ENCODE data around the gene CCL3. TPM values are rescaled to one million over a fixed set of nuclear protein-coding genes. Genes with fewer than 3 reads are reported as not detected.

The CCL3 gene
- total RNA-seq, 1 experiment from 2014 or later: not detected

- CTCF ChIA-PET: interaction anchor here (0.7 to 3.8 kb wide), 12 partner anchors 10 to 411 kb away, joined by 3 to 40 read pairs (median 8); partner anchors contain the start of genes CCL15 and CCL16
- TF ChIP-seq CTCF (IDR thresholded peaks at IDR 0.05; ENCODE audit: unreplicated experiment): peak; percentile 77
- peak; percentile 76 for DNase-seq
- Mint-ChIP-seq H3K27me3 (ENCODE audit: unreplicated experiment) (peaks cover 64% of the 10 kb centered on the region), H3K27ac (ENCODE audit: unreplicated experiment) (no peak overlapping the region), H3K4me3 (ENCODE audit: low read depth, unreplicated experiment) (no peak overlapping the region), H3K9me3 (ENCODE audit: low read depth, unreplicated experiment) (no peaks in the 10 kb centered on the region), H3K36me3 (ENCODE audit: insufficient read depth, unreplicated experiment) (no peaks in the 10 kb centered on the region), H3K4me1 (ENCODE audit: low read depth, unreplicated experiment) (no peaks in the 10 kb centered on the region)
- no TSS peak for BruUV-seq (replicated peaks)
- intact Hi-C loops (cut with micrococcal nuclease; ENCODE audit: unreplicated experiment): no loop called here
These were observed 17.4 kb downstream of the CCL3 start for GRCh38 chr17:36072431-36073121.

DNA sequence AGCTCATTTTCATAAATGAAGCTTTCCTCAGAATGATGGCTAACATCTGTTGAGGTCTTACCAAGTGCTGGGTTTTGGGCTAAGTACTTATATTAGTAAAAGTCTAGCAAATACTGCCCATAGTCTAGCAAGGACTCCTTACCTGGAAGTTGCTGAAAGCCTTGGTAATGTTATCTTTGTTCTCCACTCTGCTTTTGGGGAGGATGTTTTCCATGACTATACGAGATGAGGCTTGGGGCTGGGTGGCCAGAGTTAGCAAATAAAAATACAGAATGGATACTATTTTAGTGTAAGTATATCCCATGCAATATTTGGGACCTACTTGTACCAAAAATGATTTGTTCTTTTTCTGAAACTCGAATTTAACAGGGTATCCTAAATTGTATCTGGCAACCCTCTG is 18.2 kb downstream of the CCL3 start:
- no peak for DNase-seq
- Mint-ChIP-seq H3K27me3 (ENCODE audit: unreplicated experiment) (peaks cover 59% of the 10 kb centered on the region), H3K4me1 (ENCODE audit: low read depth, unreplicated experiment) (no peaks in the 10 kb centered on the region), H3K4me3 (ENCODE audit: low read depth, unreplicated experiment) (no peak overlapping the region), H3K9me3 (ENCODE audit: low read depth, unreplicated experiment) (no peaks in the 10 kb centered on the region), H3K27ac (ENCODE audit: unreplicated experiment) (no peak overlapping the region), H3K36me3 (ENCODE audit: insufficient read depth, unreplicated experiment) (no peaks in the 10 kb centered on the region)
- no TSS peak for BruUV-seq (replicated peaks)
- CTCF ChIA-PET: interaction anchor here (0.8 to 3.8 kb wide), 7 partner anchors 36 to 411 kb away, joined by 3 to 40 read pairs (median 13); partner anchors contain the start of gene CCL16
- no peak for TF ChIP-seq CTCF (IDR thresholded peaks at IDR 0.05; ENCODE audit: unreplicated experiment)
- intact Hi-C loops (cut with micrococcal nuclease; ENCODE audit: unreplicated experiment): no loop called here

GRCh38 chr17:36070427-36070826 is 19.5 kb downstream of the CCL3 start:
- Mint-ChIP-seq H3K4me1 (ENCODE audit: low read depth, unreplicated experiment) (no peaks in the 10 kb centered on the region), H3K27ac (ENCODE audit: unreplicated experiment) (no peak overlapping the region), H3K27me3 (ENCODE audit: unreplicated experiment) (peaks cover 59% of the 10 kb centered on the region), H3K4me3 (ENCODE audit: low read depth, unreplicated experiment) (no peak overlapping the region), H3K36me3 (ENCODE audit: insufficient read depth, unreplicated experiment) (no peaks in the 10 kb centered on the region), H3K9me3 (ENCODE audit: low read depth, unreplicated experiment) (no peaks in the 10 kb centered on the region)
- intact Hi-C loops (cut with micrococcal nuclease; ENCODE audit: unreplicated experiment): no loop called here
- TF ChIP-seq CTCF (IDR thresholded peaks at IDR 0.05; ENCODE audit: unreplicated experiment): no peak
- BruUV-seq (replicated peaks): no TSS peak
- DNase-seq: no peak
- CTCF ChIA-PET: interaction anchor here (2.2 kb wide), 1 partner anchor 94 kb away, joined by 5 read pairs; no protein-coding TSS in a partner anchor

- H3K4me1 Mint-ChIP-seq (ENCODE audit: low read depth, unreplicated experiment): no peaks in the 10 kb centered on the region
- H3K9me3 Mint-ChIP-seq (ENCODE audit: low read depth, unreplicated experiment): no peaks in the 10 kb centered on the region
- no peak overlapping the region for H3K27ac Mint-ChIP-seq (ENCODE audit: unreplicated experiment)
- peaks cover 59% of the 10 kb centered on the region for H3K27me3 Mint-ChIP-seq (ENCODE audit: unreplicated experiment)
- TF ChIP-seq CTCF (IDR thresholded peaks at IDR 0.05; ENCODE audit: unreplicated experiment): no peak
- intact Hi-C loops (cut with micrococcal nuclease; ENCODE audit: unreplicated experiment): no loop called here
- CTCF ChIA-PET: interaction anchor here (2.2 kb wide), 1 partner anchor 93 kb away, joined by 5 read pairs; no protein-coding TSS in a partner anchor
- H3K4me3 Mint-ChIP-seq (ENCODE audit: low read depth, unreplicated experiment): no peak overlapping the region
- BruUV-seq (replicated peaks): no TSS peak
- no peak for DNase-seq
- H3K36me3 Mint-ChIP-seq (ENCODE audit: insufficient read depth, unreplicated experiment): no peaks in the 10 kb centered on the region
These were observed 20.8 kb downstream of the CCL3 start for GRCh38 chr17:36069136-36069535.
